Measurements from ENCODE around the gene SUCO. TPM values are rescaled to one million over a fixed set of nuclear protein-coding genes. Genes with fewer than 3 reads are reported as not detected.

Gene SUCO
- total RNA-seq, 4 donors from 2014 or later: 39.7 to 129 (median 93.9) TPM

DNA sequence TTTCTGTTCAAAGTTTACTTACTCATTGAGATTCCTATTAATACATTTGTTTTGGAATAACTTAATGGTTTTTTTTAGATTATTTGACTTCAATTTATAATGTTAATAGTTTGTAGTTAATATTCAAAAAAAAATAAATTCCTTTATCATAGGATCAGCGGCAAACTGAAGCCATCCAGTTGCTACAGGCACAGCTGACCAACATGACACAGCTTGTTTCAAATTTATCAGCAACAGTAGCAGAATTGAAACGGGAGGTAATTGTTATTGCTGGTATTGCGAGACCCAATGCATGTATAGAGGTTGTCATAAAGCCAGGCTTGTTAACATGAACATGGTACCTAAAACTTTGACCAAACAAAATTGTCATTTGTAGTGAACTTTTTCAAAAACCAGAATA is 67.0 kb downstream of the SUCO start:
- H3K4me3 ChIP-seq: no peak overlapping the region
- H3K9me3 ChIP-seq: no peaks in the 10 kb centered on the region
- TF ChIP-seq POLR2A (IDR thresholded peaks at IDR 0.05): no peak
- TF ChIP-seq, protein P1, sequence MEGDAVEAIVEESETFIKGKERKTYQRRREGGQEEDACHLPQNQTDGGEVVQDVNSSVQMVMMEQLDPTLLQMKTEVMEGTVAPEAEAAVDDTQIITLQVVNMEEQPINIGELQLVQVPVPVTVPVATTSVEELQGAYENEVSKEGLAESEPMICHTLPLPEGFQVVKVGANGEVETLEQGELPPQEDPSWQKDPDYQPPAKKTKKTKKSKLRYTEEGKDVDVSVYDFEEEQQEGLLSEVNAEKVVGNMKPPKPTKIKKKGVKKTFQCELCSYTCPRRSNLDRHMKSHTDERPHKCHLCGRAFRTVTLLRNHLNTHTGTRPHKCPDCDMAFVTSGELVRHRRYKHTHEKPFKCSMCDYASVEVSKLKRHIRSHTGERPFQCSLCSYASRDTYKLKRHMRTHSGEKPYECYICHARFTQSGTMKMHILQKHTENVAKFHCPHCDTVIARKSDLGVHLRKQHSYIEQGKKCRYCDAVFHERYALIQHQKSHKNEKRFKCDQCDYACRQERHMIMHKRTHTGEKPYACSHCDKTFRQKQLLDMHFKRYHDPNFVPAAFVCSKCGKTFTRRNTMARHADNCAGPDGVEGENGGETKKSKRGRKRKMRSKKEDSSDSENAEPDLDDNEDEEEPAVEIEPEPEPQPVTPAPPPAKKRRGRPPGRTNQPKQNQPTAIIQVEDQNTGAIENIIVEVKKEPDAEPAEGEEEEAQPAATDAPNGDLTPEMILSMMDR (IDR thresholded peaks at IDR 0.05): no peak
- intact Hi-C loops (cut with DNase I; ENCODE audit: low total_unique reads): no loop called here
- H3K27me3 ChIP-seq: no peaks in the 10 kb centered on the region
- peaks cover 0 to 3% of the 10 kb centered on the region in 2 donors for H3K36me3 ChIP-seq
- no peak for DNase-seq
- no peak overlapping the region for H3K27ac ChIP-seq
- no peaks in the 10 kb centered on the region for H3K4me1 ChIP-seq

DNA sequence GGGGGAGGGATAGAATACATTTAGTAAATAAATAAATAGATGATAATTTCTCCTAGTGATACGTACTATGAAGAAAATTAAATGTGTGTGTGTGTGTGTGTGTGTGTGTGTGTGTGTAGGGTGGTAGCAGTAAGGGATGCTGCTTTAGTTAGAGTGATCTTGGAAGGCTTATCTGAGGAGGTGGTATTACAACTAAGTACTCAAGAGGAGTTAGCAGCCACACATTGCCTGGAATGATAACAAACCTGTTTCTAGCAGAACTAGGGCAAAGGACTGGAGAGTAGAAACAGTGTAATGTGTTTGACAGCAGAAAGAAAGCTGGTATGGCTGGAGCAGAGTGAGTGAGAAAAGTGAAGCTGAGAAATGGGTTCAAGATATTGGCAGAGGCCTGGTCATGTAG is 67.7 kb downstream of the SUCO start:
- H3K9me3 ChIP-seq: no peaks in the 10 kb centered on the region
- H3K36me3 ChIP-seq: peaks cover 0 to 3% of the 10 kb centered on the region in 2 donors
- TF ChIP-seq, protein P1 (IDR thresholded peaks at IDR 0.05): no peak
- no peak for TF ChIP-seq POLR2A (IDR thresholded peaks at IDR 0.05)
- H3K4me3 ChIP-seq: no peak overlapping the region
- DNase-seq: no peak
- no peak overlapping the region for H3K27ac ChIP-seq
- intact Hi-C loops (cut with DNase I; ENCODE audit: low total_unique reads): no loop called here
- H3K27me3 ChIP-seq: no peaks in the 10 kb centered on the region
- H3K4me1 ChIP-seq: no peaks in the 10 kb centered on the region

DNA sequence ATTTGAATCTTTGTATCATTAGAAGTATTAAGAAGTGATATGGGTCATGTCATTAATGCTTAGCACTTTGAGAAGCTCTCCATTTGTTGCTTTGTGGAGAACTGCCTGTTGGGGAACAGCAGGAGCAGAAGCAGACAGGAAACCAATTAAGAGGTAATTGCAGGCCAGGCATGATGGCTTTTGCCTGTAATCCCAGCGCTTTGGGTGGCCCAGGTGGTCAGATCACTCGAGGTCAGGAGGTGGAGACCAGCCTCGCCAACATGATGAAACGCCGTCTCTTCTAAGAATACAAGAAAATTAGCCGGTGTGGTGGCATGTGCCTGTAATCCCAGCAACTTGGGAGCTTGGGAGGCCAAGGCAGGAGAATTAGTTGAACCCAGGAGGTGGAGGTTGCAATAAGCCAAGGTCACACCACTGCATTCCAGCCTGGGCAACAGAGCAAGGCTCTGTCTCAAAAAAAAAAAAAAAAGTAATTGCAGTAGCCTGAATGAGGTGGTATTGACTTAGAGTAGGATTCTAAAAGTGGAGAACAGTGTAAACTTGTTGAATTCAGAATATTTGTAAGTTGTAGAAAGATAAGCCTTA is 68.2 kb downstream of the SUCO start:
- H3K27ac ChIP-seq: no peak overlapping the region
- H3K9me3 ChIP-seq: no peaks in the 10 kb centered on the region
- intact Hi-C loops (cut with DNase I; ENCODE audit: low total_unique reads): no loop called here
- DNase-seq: no peak
- H3K36me3 ChIP-seq: peaks cover 0 to 3% of the 10 kb centered on the region in 2 donors
- no peaks in the 10 kb centered on the region for H3K27me3 ChIP-seq
- no peaks in the 10 kb centered on the region for H3K4me1 ChIP-seq
- TF ChIP-seq POLR2A (IDR thresholded peaks at IDR 0.05): no peak
- TF ChIP-seq, protein P1 (IDR thresholded peaks at IDR 0.05): no peak
- no peak overlapping the region for H3K4me3 ChIP-seq

DNA sequence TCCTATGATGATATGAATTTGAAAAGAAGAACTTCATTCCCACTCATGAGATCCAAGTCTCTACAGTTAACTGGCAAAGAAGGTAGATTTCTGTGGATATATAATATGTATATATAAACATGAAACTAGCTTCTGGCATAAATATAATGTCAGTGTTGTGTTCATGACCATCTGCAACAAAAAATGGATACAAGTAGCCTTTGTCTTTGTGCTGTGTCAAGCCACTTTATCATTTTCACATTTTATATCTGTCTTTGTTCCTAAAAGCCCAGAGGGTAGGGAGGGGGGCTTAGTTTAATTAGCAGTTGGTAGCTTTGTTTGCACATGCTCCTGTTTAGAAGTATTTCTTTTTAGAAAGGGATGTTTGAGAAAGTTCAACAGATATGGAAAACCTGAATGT is 69.8 kb downstream of the SUCO start:
- H3K4me3 ChIP-seq: no peak overlapping the region
- no peaks in the 10 kb centered on the region for H3K9me3 ChIP-seq
- H3K27ac ChIP-seq: no peak overlapping the region
- intact Hi-C loops (cut with DNase I; ENCODE audit: low total_unique reads): no loop called here
- H3K36me3 ChIP-seq: peaks cover 0 to 3% of the 10 kb centered on the region in 2 donors
- no peaks in the 10 kb centered on the region for H3K4me1 ChIP-seq
- no peak for DNase-seq
- TF ChIP-seq POLR2A (IDR thresholded peaks at IDR 0.05): no peak
- TF ChIP-seq, protein P1 (IDR thresholded peaks at IDR 0.05): no peak
- no peaks in the 10 kb centered on the region for H3K27me3 ChIP-seq

DNA sequence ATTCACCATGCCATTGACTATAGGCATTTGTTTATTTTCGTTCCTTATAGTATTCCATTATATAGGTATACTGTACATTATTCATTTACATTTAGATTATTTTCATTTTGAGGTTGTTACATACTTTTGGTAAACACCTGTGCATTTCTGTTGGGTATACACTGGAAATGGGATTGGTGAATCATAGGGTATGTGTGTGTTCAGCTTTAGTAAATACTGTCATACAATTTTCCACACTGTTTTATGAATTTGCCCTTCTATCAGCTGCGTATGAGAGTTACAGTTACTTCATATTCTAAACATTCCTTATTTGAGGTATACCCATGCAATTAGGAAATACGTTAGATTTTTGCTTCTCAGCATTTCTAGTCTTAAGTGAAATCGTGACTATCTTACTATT is 70.9 kb downstream of the SUCO start:
- Histone ChIP-seq H3K36me3 (peaks cover 0 to 3% of the 10 kb centered on the region in 2 donors), H3K4me1 (no peaks in the 10 kb centered on the region), H3K4me3 (no peak overlapping the region), H3K27me3 (no peaks in the 10 kb centered on the region), H3K9me3 (no peaks in the 10 kb centered on the region), H3K27ac (no peak overlapping the region)
- DNase-seq: no peak
- TF ChIP-seq, protein P1 (IDR thresholded peaks at IDR 0.05): no peak
- TF ChIP-seq POLR2A (IDR thresholded peaks at IDR 0.05): no peak
- intact Hi-C loops (cut with DNase I; ENCODE audit: low total_unique reads): no loop called here

Data from uterus (tissue), 4 donors.